ENCODE measurements around the gene FGFBP2. TPM values are rescaled to one million over a fixed set of nuclear protein-coding genes. Genes with fewer than 3 reads are reported as not detected.

Gene FGFBP2
- total and polyA plus RNA-seq, 10 of the 15 experiments (the other 5 are each of a cell fraction or from before 2014, with no cell fraction given), result 0.23 TPM; not detected in 9

DNA sequence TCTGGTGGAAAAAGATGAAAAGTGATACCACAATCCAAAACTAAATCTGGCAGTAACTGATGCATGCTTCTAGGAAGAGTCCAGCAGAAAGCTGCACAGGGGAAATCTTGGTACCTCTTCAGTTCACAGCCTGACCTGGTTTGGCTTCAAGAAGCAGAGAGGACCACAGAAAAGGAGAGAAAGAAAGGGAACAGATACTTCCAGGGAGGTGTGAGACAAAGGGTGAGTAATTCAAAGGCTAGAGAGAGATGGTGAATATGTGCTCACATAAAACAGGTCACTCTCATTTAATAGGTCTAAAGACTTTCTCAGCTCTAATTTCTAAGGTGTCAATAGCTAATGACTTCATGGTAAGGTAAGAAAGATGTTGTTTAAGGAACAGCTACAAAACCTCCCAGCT, 11.2 kb downstream of the FGFBP2 start:
- TF ChIP-seq IKZF2 (IDR thresholded peaks at IDR 0.05) (0 out of 4 replicates have a peak, but pooled peaks of 1 of the 2 experiments have one; percentile 21), IKZF1 (conservative IDR thresholded peaks at IDR 0.05) (0 out of 2 replicates have a peak, but pooled peaks have one; percentile 24), DPF2 (IDR thresholded peaks at IDR 0.05) (0 out of 2 replicates have a peak, but pooled peaks have one; percentile 39), STAT3 (IDR thresholded peaks at IDR 0.05; ENCODE audit: low read depth, low read length) (no peak), MTA2 (IDR thresholded peaks at IDR 0.05; ENCODE audit: low read depth) (peak; percentile 39; the same call in 1 of the 2 replicates)
- TF ChIP-seq, protein P1, sequence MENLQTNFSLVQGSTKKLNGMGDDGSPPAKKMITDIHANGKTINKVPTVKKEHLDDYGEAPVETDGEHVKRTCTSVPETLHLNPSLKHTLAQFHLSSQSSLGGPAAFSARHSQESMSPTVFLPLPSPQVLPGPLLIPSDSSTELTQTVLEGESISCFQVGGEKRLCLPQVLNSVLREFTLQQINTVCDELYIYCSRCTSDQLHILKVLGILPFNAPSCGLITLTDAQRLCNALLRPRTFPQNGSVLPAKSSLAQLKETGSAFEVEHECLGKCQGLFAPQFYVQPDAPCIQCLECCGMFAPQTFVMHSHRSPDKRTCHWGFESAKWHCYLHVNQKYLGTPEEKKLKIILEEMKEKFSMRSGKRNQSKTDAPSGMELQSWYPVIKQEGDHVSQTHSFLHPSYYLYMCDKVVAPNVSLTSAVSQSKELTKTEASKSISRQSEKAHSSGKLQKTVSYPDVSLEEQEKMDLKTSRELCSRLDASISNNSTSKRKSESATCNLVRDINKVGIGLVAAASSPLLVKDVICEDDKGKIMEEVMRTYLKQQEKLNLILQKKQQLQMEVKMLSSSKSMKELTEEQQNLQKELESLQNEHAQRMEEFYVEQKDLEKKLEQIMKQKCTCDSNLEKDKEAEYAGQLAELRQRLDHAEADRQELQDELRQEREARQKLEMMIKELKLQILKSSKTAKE (IDR thresholded peaks at IDR 0.05; ENCODE audit: low read depth, poor library complexity, severe bottlenecking), result peak; percentile 28
- ChIA-PET POLR2A (no interaction called here), SMC1A (ENCODE audit: uncharacterized antibody, unreplicated experiment) (interaction anchor here (0.8 to 5.9 kb wide), 4 partner anchors 59 to 224 kb away, joined by 3 to 179 read pairs (median 20); no protein-coding TSS in a partner anchor), RAD21 (ENCODE audit: unreplicated experiment) (interaction anchor here (1.0 to 6.1 kb wide), 3 partner anchors 61 to 146 kb away, joined by 4 to 142 read pairs (median 5); no protein-coding TSS in a partner anchor), CTCF (interaction anchor here (6.1 kb wide), 2 partner anchors 70 to 145 kb away, joined by 161 to 194 read pairs; no protein-coding TSS in a partner anchor)
- H4K20me1 ChIP-seq (ENCODE audit: control insufficient read depth, insufficient read depth), result no peaks in the 10 kb centered on the region
- no peak overlapping the region for H3K4me3 ChIP-seq
- H3K27ac ChIP-seq (ENCODE audit: control insufficient read depth, insufficient read depth), result no peak overlapping the region
- H2AFZ ChIP-seq (ENCODE audit: control insufficient read depth, low read depth, low read length), result no peak overlapping the region
- H3K79me2 ChIP-seq (ENCODE audit: control insufficient read depth, insufficient read depth, low read length), result no peaks in the 10 kb centered on the region
- no peaks in the 10 kb centered on the region; the same call in 2 of the 3 replicates for H3K9me3 ChIP-seq (replicated peaks; ENCODE audit: control insufficient read depth, insufficient read depth, low read length)
- no peak overlapping the region for H3K9ac ChIP-seq (ENCODE audit: control insufficient read depth, insufficient read depth, low read length)
- no peak for FAIRE-seq
- peak; percentile 45 for ATAC-seq
- BruUV-seq (replicated peaks), result no TSS peak
- H3K4me2 ChIP-seq (ENCODE audit: control insufficient read depth, insufficient read depth), result no peak overlapping the region
- intact Hi-C loops (cut with micrococcal nuclease; ENCODE audit: unreplicated experiment), result no loop called here
- no peaks in the 10 kb centered on the region for H3K36me3 ChIP-seq (ENCODE audit: control insufficient read depth in 2 of 2, insufficient read depth in 2 of 2, low read length in 1 of 2)
- 0 out of 2 replicates have a peak, but pooled peaks cover 3% of the 10 kb centered on the region for H3K4me1 ChIP-seq (ENCODE audit: control insufficient read depth, insufficient read depth, low read length)
- no peaks in the 10 kb centered on the region for H3K27me3 ChIP-seq (replicated peaks in 1 of 2; ENCODE audit: control insufficient read depth in 2 of 2, insufficient read depth in 2 of 2, low read length in 1 of 2)
- in situ Hi-C loops (cut with MboI), result loop anchor here (5.0 to 25.0 kb wide), 3 partner anchors 67 to 714 kb away; no protein-coding TSS in a partner anchor
- no peak for DNase-seq (ENCODE audit: low read depth, low spot score)

Measured in GM12878 (cell line).